ENCODE results near the gene ANKRD13B. TPM values are rescaled to one million over a fixed set of nuclear protein-coding genes. Genes with fewer than 3 reads are reported as not detected.
A peak's percentile ranks its signal among the peaks of the same experiment; 100 is the strongest.

ANKRD13B gene
- total and polyA plus RNA-seq, 2 of the 13 experiments (the other 11 are each of a cell fraction or from before 2014, with no cell fraction given), result 1.7 to 1.8 TPM

- TF ChIP-seq ZMAT3 (CRISPR knock-in tag; conservative IDR thresholded peaks at IDR 0.05) (no peak; the same call in 1 of the 2 replicates), NFAT5 (CRISPR knock-in tag; IDR thresholded peaks at IDR 0.05) (no peak), PAWR (CRISPR knock-in tag; IDR thresholded peaks at IDR 0.05; ENCODE audit: borderline replicate concordance) (no peak), ZNF276 (CRISPR knock-in tag; IDR thresholded peaks at IDR 0.05; ENCODE audit: low read depth) (no peak; the same call in 1 of the 2 replicates), GATAD1 (CRISPR knock-in tag; IDR thresholded peaks at IDR 0.05) (no peak), ZNF616 (CRISPR knock-in tag; IDR thresholded peaks at IDR 0.05; ENCODE audit: low read depth) (no peak), NAIF1 (CRISPR knock-in tag; IDR thresholded peaks at IDR 0.05; ENCODE audit: borderline replicate concordance) (no peak), RCOR2 (CRISPR knock-in tag; IDR thresholded peaks at IDR 0.05) (0 out of 2 replicates have a peak, but pooled peaks have one; percentile 44), SPEN (CRISPR knock-in tag; IDR thresholded peaks at IDR 0.05; ENCODE audit: low read depth) (0 out of 2 replicates have a peak, but pooled peaks have one; percentile 2), ZNF180 (CRISPR knock-in tag; IDR thresholded peaks at IDR 0.05; ENCODE audit: borderline replicate concordance, low read depth) (no peak), PATZ1 (CRISPR knock-in tag; IDR thresholded peaks at IDR 0.05) (no peak), ZNF503 (CRISPR knock-in tag; IDR thresholded peaks at IDR 0.05) (no peak), ZNF430 (CRISPR knock-in tag; IDR thresholded peaks at IDR 0.05) (peak; percentile 45; the same call in 1 of the 2 replicates), ZNF768 (CRISPR knock-in tag; IDR thresholded peaks at IDR 0.05) (0 out of 2 replicates have a peak, but pooled peaks have one; percentile 12), ZNF232 (CRISPR knock-in tag; IDR thresholded peaks at IDR 0.05; ENCODE audit: borderline replicate concordance) (no peak), PAX8 (CRISPR knock-in tag; IDR thresholded peaks at IDR 0.05; ENCODE audit: borderline replicate concordance) (no peak), SNAPC2 (CRISPR knock-in tag; IDR thresholded peaks at IDR 0.05) (0 out of 2 replicates have a peak, but pooled peaks have one; percentile 42)
These were observed 27.1 kb upstream of the ANKRD13B start (continued) for GRCh38 chr17:29565643-29566472.

All from HepG2 (cell line).